CD4-positive, alpha-beta T cell treated with Interleukin-1 beta for 1 hour (primary cell): ENCODE data around the gene NDUFS3.
"Not testable (repeated sequence)": the region's sequence is repeated elsewhere in the genome, so short reads cannot be mapped to it uniquely, and the experiment has no call there.

ENCODE experiments used
- DNase-seq, 2 donors: peaks; one replicate each; pipeline ENCODE4 v3.0.0-alpha.2; 2020 to 2022

The NDUFS3 gene

GRCh38 chr11:47562393-47562792 is 16.5 kb upstream of the NDUFS3 start:
- not testable (repeated sequence) for DNase-seq

GRCh38 chr11:47564366-47564765 is 14.5 kb upstream of the NDUFS3 start:
- DNase-seq = not testable (repeated sequence)

- DNase-seq = no peak
These were observed 13.9 kb upstream of the NDUFS3 start for GRCh38 chr11:47564933-47565339.

GRCh38 chr11:47565340-47566148 is 13.3 kb upstream of the NDUFS3 start, which contains the start of gene PTPMT1:
Gene PTPMT1 (plus strand): TSS chr11:47565599. CDS start chr11:47565623, 24 bp downstream.
- peak; percentile 68 to 69 for DNase-seq

GRCh38 chr11:47566149-47566698 is 12.7 kb upstream of the NDUFS3 start:
- DNase-seq = no peak

- no peak for DNase-seq
These were observed 9.2 kb upstream of the NDUFS3 start for GRCh38 chr11:47569646-47570045.

GRCh38 chr11:47570651-47571356 is 8.1 kb upstream of the NDUFS3 start:
- no peak for DNase-seq

- no peak for DNase-seq
These were observed 7.5 kb upstream of the NDUFS3 start for GRCh38 chr11:47571357-47571729.

GRCh38 chr11:47571895-47572294 is 7.0 kb upstream of the NDUFS3 start:
- no peak for DNase-seq

GRCh38 chr11:47572715-47573255 is 6.1 kb upstream of the NDUFS3 start:
- DNase-seq = no peak

GRCh38 chr11:47573321-47573720 is 5.6 kb upstream of the NDUFS3 start:
- no peak for DNase-seq

- DNase-seq = no peak
These were observed 1.3 kb upstream of the NDUFS3 start for GRCh38 chr11:47577460-47578041.

GRCh38 chr11:47583844-47584243 is 5.0 kb downstream of the NDUFS3 start:
- DNase-seq = no peak

- DNase-seq = no peak
These were observed 7.4 kb downstream of the NDUFS3 start, which contains the start of gene FAM180B for GRCh38 chr11:47586098-47586855. Gene FAM180B (plus strand): TSS chr11:47586678. CDS start chr11:47586769, 91 bp downstream.

GRCh38 chr11:47587039-47587716 is 8.3 kb downstream of the NDUFS3 start:
- DNase-seq = no peak

GRCh38 chr11:47587723-47588326 is 9.0 kb downstream of the NDUFS3 start:
- peak in 1 of 2 donors; percentile 53 for DNase-seq

GRCh38 chr11:47589118-47589517 is 10.2 kb downstream of the NDUFS3 start:
- DNase-seq = no peak

GRCh38 chr11:47589584-47589976 is 10.7 kb downstream of the NDUFS3 start:
- no peak for DNase-seq

GRCh38 chr11:47589977-47590861 is 11.3 kb downstream of the NDUFS3 start:
- DNase-seq = no peak

GRCh38 chr11:47591764-47592163 is 12.9 kb downstream of the NDUFS3 start:
- DNase-seq = no peak
